Tongue (tissue), 2 donors: ENCODE data around the gene TTC24. TPM values are rescaled to one million over a fixed set of nuclear protein-coding genes. Genes with fewer than 3 reads are reported as not detected.
"Not testable (repeated sequence)": the region's sequence is repeated elsewhere in the genome, so short reads cannot be mapped to it uniquely, and the experiment has no call there.

Source experiments
- DNase-seq: peaks from one replicate; pipeline ENCODE4 v3.0.0-alpha.2; 2015
- total RNA-seq: library from RNA; depleted of rRNA; stranded (reverse); fragments of >200 nt; gene quantifications from one replicate; pipeline ENCODE4 v1.2.3, GENCODE V29; 2014

TTC24 gene
- total RNA-seq, 1 donor from 2014 or later = 0.82 TPM

DNA sequence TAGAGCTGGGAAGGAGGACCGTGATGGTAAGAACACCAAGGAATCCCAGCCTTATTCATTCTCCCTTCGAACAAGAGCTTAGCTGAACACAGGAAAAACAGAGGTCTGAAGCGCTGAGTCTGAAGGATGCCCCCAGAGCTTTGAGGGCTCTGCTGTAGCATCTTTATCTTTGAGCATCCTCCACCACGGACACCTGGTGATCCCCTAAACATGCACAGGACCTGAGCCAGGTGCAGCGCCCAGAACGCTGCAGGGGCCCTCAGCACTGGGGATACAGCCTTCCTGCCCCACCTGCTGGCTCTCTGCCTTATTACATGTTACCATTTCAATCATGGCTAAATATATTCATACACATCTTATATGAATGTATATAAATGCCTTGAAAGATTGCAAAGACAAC lies 29.5 kb downstream of the TTC24 start:
- DNase-seq = no peak

DNA sequence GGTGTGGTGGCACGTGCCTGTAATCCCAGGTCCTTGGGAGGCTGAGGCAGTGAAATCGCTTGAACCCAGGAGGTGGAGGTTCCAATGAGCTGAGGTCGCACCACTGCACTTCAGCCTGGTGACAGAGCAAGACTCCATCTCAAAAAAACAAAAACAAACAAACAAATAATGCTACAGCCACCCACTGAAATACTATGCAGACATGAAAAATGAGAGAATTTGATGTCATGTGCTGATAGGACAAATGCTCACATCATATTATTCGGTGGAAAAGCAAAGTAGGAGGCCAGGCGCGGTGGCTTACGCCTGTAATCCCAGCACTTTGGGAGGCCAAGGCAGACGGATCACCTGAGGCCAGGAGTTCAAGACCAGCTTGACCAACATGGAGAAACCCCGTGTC lies 30.5 kb downstream of the TTC24 start:
- not testable (repeated sequence) for DNase-seq

DNA sequence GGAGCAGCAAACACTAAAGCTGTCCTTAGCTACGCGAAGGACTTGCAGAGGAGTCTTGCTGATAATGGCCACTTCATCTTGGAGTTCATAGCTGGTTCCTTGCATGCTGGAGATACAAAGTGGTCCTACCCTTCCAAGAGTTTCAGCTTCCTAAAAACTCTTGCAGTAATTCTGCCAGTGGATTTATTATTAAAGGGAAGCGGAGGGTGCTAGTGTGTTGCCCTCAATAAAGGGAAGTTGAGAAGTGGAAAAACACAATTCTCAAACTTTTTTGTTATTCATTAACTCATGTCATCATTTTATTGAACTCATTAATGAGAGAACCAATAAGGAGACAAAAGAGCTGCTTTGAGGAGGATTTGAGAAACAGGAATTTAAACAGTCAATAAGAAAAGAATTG lies 33.1 kb downstream of the TTC24 start:
- DNase-seq = no peak

DNA sequence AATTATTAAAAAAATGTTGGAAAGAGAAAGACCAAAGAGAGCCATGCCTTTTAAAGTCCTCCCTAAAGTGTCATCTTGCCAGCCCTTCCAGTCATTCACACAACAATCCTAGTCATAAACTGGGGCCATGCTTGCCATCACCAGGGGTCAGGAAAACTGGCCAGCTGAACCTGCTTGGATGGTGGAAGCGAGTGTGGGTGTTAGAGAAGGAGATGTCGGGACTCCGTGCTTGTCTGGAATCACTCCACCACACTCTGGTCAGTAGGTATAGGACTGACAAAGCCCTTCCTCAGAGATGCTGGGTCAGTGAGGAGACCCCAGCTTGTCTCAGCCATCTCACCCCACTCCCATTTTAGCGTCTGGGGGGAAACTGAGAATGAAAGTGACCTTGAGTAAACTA lies 36.4 kb downstream of the TTC24 start:
- DNase-seq = no peak

DNA sequence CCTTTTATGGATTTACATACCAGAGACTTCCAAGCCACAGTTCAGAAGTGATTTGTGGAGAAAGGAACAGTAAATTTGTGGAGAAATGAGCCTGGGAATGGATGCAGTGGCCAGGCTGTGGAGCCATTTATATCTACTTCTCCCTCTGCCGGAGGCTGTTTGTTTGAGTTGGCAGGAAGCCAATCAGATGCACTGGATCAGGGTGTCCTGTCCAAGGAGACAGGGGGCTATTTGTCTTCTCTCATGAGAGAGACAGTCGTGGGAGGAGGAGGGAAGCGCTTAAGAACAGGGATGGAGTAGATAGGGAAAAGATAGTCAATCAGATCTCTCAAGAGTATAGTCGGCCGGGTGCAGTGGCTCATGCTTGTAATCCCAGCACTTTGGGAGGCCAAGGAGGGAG lies 36.9 kb downstream of the TTC24 start:
- peak; percentile 49 for DNase-seq

DNA sequence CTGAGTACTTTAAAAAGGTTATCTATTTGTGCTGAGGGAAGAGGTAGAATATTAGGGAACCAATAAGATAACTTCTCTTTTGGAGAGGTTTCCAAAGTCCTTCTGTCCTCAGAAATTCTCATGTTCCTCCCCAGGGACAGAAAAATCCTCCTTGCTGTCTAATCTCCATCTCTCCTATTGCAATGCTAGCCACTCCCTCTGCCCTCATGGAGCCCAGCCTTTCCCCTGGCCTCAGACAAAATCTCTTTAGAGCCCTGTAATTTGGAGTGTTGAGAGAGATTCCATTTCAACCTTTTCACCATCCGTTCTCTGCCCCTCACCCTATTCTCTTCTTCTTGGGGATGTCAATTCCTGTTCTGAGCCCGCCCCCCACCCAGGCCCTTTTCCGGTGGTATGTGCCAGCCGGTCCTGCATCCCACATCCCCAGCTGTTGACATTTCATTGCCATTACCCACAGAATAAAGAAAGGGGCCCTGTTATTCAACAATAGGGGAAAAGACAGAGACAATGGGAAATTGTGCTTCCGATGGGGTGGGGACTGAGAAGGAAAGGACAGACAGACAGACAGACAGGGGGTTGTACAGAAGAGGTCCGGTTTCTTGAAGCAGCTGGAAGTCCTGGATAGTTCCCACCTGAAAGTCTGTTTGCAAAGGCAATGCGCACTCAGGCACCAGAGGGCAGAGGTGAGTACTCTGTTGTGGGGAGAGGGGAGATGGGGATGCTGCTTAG lies 39.5 kb downstream of the TTC24 start, which contains the start of gene HAPLN2:
Gene HAPLN2 (plus strand): TSS at position 563 of the 729 bp plus-strand sequence. CDS start 4,076 bp downstream, outside the sequence.
- DNase-seq = no peak

DNA sequence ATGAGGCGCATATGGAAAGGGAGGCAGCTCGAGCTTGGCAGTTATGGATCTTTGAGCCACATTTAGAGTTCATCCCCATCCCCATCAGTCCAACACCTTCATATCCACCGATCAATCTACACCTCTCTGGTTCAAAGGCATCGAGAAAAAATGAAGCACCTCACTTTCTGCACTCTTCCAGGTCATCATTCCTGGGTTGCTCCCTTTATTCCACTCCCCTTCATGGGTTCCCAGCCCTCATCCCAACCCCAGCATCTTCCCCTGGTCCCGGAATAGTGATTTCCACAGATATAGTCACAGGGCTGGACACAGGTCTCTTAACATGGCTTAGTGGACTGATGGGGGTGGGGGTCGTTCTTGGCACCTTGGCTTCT lies 40.0 kb downstream of the TTC24 start:
- DNase-seq = no peak

DNA sequence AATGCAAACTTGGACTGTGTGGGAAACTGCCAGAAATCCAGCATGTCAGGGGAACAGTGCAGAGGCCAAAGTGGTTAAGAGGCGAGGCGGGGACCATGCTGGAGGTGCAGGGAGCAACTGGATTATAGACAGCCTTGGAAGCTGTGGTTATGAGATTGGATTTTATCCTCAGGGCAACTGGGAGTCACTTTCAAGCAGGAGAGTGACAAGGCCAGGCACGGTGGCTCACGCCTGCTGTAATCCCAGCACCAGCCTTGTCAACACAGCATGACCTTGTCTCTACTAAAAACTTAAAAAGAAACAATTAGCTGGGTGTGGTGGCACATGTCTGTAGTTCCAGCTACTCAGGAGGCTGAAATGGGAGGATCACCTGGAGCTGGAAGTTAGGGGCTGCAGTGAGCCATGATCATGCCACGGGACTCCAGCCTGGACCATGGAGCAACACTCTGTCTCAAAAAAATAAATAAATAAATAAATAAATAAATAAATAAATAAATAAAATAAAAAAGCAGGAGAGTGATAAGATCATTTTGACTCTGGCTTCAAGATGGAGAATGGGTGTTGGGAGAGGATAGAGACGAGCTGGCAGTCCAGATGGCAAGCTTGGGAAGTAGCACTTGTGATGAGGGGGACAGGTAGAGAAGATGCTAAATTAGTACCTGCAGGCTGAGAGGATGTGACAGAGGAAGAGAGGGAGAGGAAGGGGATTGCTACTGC lies 43.2 kb downstream of the TTC24 start:
- DNase-seq = no peak

DNA sequence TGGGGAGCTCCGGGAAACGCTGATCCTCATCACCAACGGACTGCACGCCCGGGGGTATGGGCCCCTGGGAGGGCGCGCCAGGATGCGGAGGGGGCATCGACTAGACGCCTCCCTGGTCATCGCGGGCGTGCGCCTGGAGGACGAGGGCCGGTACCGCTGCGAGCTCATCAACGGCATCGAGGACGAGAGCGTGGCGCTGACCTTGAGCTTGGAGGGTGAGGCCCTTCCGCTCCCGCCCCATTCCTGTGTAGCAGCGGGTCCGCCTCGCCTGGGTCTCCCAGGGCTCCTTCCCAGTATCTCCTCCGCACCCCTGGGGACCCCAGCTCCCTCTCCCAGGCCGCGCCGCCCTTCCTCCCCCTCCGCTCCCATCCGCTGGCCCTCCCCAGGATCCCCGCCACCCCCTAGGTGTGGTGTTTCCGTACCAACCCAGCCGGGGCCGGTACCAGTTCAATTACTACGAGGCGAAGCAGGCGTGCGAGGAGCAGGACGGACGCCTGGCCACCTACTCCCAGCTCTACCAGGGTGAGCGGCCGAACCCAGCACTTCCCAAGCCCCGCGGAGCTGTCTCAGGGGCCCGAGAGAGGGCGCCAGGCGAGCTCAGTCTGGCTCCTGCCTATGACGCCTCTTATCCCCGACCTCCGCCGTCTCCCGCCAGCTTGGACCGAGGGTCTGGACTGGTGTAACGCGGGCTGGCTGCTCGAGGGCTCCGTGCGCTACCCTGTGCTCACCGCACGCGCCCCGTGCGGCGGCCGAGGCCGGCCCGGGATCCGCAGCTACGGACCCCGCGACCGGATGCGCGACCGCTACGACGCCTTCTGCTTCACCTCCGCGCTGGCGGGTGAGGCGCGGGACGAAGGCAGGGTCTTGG lies 44.7 kb downstream of the TTC24 start:
- DNase-seq = peak; percentile 58

DNA sequence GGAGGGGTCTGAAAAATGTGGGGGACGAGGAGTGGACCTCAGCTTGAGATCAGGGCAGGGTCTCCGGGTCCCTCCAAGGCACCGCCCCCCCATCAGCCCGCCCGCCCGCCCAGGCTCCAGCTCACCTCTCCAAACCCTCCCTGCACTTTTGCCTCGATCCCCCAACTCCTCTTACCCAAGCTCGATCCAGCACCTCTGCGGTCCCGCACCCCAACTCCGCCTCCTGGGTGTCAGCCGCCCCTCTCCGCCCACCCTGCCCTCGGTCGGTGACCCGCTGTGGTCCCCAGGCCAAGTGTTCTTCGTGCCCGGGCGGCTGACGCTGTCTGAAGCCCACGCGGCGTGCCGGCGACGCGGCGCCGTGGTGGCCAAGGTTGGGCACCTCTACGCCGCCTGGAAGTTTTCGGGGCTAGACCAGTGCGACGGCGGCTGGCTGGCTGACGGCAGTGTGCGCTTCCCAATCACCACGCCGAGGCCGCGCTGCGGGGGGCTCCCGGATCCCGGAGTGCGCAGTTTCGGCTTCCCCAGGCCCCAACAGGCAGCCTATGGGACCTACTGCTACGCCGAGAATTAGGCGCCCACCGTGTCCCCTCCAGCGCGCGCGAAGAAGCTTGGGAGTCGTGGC lies 45.4 kb downstream of the TTC24 start:
- DNase-seq = no peak

DNA sequence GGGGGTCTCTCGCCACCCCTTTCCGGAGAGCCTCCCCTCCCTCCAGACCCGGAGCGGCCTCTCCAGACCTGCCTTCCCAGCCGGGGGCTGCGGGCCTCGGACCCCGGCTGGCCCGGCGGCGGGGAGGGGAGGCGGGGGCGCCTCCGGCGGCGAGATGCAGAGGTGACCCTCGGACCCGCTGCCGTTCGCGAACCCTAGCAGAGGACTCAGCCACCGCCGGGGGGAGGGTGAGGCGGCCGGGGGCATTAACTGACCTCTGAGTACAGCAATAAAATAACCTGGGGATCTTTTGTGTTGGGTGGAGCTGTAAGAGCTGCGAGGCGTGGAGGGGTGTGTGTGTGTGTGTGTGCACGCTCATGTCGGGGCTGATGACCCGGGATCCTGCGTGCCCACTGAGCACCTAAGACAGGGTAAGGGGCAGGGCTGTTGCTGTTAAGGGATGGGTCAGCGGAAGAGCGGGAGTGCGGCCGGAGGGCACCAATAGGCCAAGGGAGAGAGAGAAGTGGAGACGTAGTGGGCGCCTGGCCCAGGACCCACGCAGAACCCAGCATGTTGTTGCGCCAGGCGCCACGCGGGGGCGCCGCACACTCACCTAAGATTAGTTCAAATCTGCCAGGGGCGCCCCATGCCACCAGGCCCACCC lies 46.0 kb downstream of the TTC24 start:
- DNase-seq = peak; percentile 70

DNA sequence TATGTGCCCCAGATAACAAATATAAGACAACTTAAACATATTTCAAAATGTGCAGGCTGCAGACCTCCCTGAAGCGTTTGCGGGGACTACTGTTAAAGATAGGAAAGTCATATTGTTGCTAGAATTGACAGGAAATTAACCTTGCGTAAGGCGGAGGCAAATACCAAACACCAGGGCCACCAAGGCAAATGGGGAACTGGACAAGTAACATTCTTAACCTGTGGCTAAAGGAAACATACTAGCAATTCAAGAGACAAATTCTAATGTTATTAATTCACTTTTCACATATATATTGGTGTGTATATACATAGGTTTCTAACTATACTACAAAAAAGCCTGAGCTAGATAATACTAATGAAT lies 46.5 kb downstream of the TTC24 start:
- DNase-seq = no peak

DNA sequence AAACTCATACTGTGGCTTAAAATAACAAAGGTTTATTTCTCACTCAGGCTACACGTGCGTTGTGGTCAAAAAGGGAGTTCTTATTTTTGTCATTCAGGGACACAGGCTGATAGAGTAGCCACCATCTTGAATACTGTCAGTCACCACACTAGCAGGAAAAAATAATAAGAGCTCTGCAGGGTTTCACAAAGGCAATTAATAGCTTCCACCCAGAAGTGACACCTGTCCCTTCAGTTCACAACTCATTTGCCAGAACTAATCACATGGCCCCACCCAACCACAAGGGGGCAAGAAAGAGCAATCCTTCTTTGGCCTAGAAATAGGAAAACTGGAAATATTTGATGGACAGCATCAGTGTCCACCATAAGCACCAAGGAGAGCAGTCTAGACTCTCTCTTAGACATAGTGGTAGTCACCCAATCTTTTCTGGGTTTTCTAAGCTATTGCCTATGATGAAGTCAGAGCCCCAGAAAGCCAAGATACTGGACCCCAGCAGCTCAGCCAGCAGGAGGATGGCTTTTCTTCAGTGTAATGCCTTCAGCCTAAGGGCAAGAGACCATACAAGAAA lies 47.9 kb downstream of the TTC24 start:
- DNase-seq = peak; percentile 47

DNA sequence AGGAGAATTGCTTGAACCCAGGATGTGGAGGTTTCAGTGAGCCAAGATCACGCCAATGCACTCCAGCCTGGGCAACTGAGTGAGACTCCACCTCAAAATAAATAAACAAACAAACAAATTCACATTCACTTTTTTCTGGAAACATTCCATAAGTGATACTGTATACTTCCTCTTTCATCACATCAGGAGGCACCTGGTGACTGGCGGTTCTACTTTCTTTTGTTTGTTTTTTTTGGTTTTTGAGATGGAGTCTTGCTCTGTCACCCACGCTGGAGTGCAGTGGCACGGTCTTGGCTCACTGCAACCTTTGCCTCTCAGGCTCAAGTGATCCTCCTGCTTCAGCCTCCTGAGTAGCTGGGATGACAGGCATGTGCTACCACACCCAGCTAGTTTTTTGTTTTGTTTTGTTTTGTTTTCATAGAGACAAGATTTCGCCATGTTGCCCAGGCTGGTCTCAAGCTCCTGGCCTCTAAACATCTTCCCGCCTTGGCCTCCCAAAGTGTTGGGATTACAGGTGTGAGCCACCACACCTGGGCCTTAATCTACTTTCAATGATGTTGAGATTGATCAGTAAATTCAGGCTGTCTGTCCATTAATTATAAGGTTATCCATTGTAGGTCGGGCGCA lies 50.4 kb downstream of the TTC24 start:
- DNase-seq = no peak

DNA sequence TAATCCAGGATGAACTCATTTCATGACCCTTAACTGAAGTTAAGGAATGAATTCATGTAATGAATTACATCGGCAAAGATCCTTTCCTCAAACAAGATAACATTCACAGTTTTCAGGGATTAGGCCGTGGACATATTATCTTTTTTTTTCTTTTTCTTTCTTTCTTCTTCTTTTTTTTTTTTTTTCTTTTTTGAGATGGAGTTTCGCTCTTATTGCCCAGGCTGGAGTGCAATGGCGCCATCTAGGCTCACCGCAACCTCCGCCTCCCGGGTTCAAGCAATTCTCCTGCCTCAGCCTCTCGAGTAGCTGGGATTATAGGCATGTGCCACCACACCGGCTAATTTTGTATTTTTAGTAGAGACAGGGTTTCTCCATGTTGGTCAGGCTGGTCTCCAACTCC lies 51.6 kb downstream of the TTC24 start:
- not testable (repeated sequence) for DNase-seq

DNA sequence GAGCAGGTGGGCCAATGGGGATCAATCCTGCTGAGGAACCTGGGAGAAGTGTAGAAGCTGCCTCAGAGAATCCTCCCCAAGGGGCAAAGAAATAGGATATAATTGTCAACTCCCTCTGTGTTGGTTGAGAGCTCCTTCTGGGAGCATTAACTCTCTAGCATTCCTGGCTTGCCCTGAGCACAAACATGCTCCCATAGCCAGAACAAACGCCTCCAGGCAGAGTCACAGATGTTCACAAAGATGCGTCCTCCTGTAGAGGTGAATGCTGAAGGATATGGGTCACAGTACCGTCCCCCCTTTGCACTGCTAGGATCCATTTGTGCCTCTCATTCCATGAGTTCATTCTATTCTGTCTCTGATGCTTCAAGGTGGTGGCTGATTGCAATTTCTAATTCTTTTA lies 52.8 kb downstream of the TTC24 start:
- no peak for DNase-seq

Other genes with a start within 250 kb of the TTC24 start
- gene CCT3, start 241.4 kb upstream of the TTC24 start, total RNA-seq = 302 TPM
- gene TSACC, start 241.2 kb upstream of the TTC24 start, total RNA-seq = not detected
- gene RHBG, start 210.5 kb upstream of the TTC24 start, total RNA-seq = 0.31 TPM
- gene MEF2D, start 78.9 kb upstream of the TTC24 start, total RNA-seq = 23.6 TPM
- gene IQGAP3, start 7.2 kb upstream of the TTC24 start, total RNA-seq = 10.3 TPM
- 35.1 TPM for gene NAXE, start 12.1 kb downstream of the TTC24 start, total RNA-seq
- gene GPATCH4, start 21.8 kb downstream of the TTC24 start, total RNA-seq = 14.5 TPM
- gene HAPLN2, start 39.7 kb downstream of the TTC24 start, total RNA-seq = not detected
- gene BCAN, start 62.4 kb downstream of the TTC24 start, total RNA-seq = 1.5 TPM
- gene NES, start 97.7 kb downstream of the TTC24 start, total RNA-seq = 216 TPM
- 53.1 TPM for gene CRABP2, start 125.9 kb downstream of the TTC24 start, total RNA-seq
- gene METTL25B, start 148.7 kb downstream of the TTC24 start, total RNA-seq = 7.0 TPM
- gene ISG20L2, start 149.0 kb downstream of the TTC24 start, total RNA-seq = 7.8 TPM
- 35.0 TPM for gene MRPL24, start 161.4 kb downstream of the TTC24 start, total RNA-seq
- 130 TPM for gene HDGF, start 172.0 kb downstream of the TTC24 start, total RNA-seq
- gene PRCC, start 187.8 kb downstream of the TTC24 start, total RNA-seq = 23.3 TPM
- not detected for gene SH2D2A, start 237.1 kb downstream of the TTC24 start, total RNA-seq